OCI-LY1 (cell line): ENCODE results near the gene SLC22A4.

ENCODE experiments used
- CTCF ChIP-seq: fragments of 200-600 bp; sonication (generic), shearing (Covaris generic); IDR thresholded peaks from 2 replicates; pipeline ENCODE4 v1.5.1; 2017; ENCODE audit warnings: mild to moderate bottlenecking, antibody characterized with exemption, low read length, moderate library complexity, mixed read lengths
- EZH2 ChIP-seq: fragments of 200-600 bp; sonication (generic), shearing (Covaris generic); IDR thresholded peaks from 2 replicates; pipeline ENCODE4 v1.8.0; 2017; ENCODE audit warnings: borderline replicate concordance, mixed run types, mild to moderate bottlenecking, antibody characterized with exemption, low read length, moderate library complexity, mixed read lengths

- no peak for TF ChIP-seq CTCF
- no peak for TF ChIP-seq EZH2
Observed at GRCh38 chr5:132378580-132378979, 84.4 kb downstream of the SLC22A4 start.
